ENCODE measurements around the gene PBX1. TPM values are rescaled to one million over a fixed set of nuclear protein-coding genes. Genes with fewer than 3 reads are reported as not detected.

PBX1 gene
- total RNA-seq, 4 donors from 2014 or later: 33.3 to 61.8 (median 56.2) TPM

DNA sequence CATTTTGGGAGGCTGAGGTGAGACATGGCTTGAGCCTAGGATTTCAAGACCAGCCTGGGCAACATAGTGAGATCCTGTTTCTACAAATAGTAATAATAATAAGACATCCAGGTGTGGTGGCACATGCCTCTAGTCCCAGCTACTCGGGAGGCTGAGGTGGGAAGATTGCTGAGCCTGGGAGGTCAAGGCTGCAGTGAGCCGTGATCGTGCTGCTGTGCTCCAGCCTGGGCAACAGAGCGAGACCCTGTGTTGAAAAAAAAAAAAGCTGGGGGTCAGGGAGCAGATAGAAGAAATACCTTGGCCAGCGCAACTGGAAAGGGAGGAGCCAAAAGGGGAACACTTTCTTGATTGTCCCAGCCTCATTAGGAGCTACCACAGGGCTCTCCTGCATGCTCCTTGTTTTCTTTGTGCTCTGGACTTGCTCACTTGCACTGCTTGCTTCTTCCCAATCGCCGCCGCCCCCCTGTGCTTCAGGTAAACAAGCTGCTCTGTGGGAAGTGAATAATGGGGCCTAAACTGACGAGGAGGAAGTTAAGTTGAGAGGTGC, 31.1 kb downstream of the PBX1 start:
- ATAC-seq (ENCODE audit: low FRiP score): no peak
- DNase-seq (ENCODE audit: low spot score): no peak
- TF ChIP-seq, protein P1, sequence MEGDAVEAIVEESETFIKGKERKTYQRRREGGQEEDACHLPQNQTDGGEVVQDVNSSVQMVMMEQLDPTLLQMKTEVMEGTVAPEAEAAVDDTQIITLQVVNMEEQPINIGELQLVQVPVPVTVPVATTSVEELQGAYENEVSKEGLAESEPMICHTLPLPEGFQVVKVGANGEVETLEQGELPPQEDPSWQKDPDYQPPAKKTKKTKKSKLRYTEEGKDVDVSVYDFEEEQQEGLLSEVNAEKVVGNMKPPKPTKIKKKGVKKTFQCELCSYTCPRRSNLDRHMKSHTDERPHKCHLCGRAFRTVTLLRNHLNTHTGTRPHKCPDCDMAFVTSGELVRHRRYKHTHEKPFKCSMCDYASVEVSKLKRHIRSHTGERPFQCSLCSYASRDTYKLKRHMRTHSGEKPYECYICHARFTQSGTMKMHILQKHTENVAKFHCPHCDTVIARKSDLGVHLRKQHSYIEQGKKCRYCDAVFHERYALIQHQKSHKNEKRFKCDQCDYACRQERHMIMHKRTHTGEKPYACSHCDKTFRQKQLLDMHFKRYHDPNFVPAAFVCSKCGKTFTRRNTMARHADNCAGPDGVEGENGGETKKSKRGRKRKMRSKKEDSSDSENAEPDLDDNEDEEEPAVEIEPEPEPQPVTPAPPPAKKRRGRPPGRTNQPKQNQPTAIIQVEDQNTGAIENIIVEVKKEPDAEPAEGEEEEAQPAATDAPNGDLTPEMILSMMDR (IDR thresholded peaks at IDR 0.05): no peak

DNA sequence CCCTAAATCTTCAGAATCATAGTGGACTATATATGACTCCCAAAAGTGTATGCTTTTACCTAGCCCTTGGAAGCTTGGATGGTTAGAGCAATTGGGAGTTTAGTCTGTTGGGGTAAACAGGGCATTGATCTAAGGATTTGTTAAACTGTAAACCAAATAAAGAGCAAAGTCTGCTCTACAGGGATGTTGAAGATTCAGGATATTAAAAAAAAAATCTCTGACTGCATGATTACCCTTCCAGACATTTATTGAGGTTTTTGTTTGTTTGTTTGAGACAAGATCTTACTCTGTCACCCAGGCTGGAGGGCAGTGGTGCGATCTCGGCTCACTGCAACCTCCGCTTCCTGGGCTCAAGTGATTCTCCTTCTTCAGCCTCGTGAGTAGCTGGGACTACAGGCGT, 31.6 kb downstream of the PBX1 start:
- DNase-seq (ENCODE audit: low spot score): no peak
- no peak for ATAC-seq (ENCODE audit: low FRiP score)
- TF ChIP-seq, protein P1 (IDR thresholded peaks at IDR 0.05): no peak

DNA sequence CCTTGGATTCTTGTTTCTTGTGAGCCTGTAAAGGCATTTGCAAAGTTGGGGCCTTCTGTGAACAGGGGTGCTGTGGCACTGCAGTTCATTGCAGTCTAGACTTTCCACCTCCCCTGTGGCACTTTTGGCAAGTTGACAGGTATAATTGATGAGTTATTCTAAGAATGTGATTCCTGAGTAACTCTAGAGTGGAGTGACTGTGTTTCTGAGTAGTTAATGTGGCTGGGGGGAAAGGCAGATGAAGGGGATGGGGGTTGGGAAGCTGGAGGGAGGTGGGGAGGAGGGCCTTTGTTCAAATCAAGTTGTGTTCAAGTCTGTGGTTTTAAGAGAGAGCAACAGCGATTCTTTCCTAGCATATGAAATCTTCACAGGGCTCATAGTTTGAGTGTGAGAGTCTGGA, 32.9 kb downstream of the PBX1 start:
- peak; percentile 27 for ATAC-seq (ENCODE audit: low FRiP score)
- TF ChIP-seq, protein P1 (IDR thresholded peaks at IDR 0.05): no peak
- DNase-seq (ENCODE audit: low spot score): no peak

DNA sequence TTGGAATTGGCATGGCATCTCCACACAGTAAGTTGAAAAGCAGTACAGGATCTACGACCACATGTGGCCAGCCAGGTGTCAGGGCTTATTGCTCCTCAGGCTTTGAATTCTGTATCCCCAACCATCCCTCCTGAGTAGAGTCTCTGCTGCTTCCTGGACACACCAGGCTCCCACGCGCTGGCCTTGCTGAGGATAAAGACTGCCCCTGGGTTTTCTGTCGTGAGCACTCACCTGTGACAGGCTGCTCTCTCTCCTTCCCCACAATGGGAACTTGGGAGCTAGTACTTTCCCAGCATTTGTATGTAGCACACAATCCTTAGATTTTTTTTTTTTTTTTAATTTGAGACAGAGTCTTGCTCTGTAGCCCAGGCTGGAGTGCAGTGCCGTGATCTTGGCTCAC, 33.6 kb downstream of the PBX1 start:
- DNase-seq (ENCODE audit: low spot score) (no peak), ATAC-seq (ENCODE audit: low FRiP score) (no peak)
- TF ChIP-seq, protein P1 (IDR thresholded peaks at IDR 0.05): no peak

DNA sequence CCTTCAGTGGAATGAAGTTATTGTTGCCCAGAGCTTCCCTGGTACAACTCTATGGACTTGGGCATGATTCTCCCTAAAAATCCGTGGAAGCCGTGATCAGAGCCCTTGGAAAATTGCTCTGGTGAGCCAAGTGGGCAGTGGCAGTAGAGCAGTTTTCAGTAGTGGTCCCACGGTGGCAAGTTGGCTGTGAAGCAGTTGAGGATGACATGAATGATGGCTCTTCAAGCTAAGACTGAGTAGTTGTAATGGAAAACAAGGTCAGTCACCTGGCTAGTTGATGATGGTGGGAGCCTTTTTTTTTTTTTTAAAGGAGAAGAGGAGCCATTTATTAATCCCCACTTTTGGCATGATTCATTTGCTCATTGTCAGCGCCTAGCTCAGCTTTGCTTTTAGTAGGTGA, 36.2 kb downstream of the PBX1 start:
- no peak for DNase-seq (ENCODE audit: low spot score)

DNA sequence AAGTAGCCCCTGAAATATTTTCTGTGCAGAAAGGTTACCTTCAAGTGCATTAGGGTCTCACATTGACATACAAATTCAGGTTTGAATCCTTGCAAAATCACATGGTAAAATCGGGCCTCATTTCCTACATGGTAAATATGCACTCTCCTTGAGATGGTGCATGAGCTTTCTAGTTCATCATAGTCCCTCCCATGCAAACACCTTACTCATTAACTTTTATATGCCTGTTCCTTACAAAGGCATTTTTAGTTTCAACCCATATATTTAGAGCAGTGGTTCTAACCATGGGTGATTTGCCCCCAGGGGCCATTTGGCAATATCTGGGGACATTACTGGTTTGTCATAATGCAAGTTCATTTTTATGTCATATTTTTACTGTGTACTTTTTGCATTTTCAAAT, 37.2 kb downstream of the PBX1 start:
- TF ChIP-seq, protein P1 (IDR thresholded peaks at IDR 0.05): no peak
- ATAC-seq (ENCODE audit: low FRiP score) (no peak), DNase-seq (ENCODE audit: low spot score) (no peak)

More for the DNA sequence above, 36.2 kb downstream of the PBX1 start:
- TF ChIP-seq, protein P1 (IDR thresholded peaks at IDR 0.05): no peak
- ATAC-seq (ENCODE audit: low FRiP score): no peak

DNA sequence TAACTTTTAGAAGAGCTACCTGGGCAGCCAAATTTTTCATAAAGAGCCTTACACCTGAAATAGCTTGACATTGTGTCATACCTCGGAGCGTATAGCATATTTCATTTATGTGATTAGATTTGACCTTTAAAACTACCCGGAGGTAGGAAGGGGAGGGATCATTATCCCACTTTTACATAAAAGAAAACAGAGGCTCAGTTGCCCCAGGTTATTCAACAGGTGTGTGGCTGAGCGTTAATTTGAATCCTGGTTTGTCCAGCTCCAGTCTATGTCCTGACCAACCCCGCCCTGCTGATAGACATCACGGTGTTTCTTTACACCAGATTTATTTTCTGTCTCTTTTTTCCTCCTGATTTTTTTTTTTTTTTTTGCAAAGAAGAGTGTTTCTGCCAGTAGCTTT, 39.7 kb downstream of the PBX1 start:
- TF ChIP-seq, protein P1 (IDR thresholded peaks at IDR 0.05): no peak
- DNase-seq (ENCODE audit: low spot score) (no peak), ATAC-seq (ENCODE audit: low FRiP score) (no peak)

Measured in omental fat pad (tissue), 4 donors.